A549 (cell line): ENCODE data around the gene RBP3. TPM values are rescaled to one million over a fixed set of nuclear protein-coding genes. Genes with fewer than 3 reads are reported as not detected.

Source experiments
- ATAC-seq, 2 experiments: fragments of 200-7000 bp in 1 of 2; fragments of >200 bp in 1 of 2; cut with Nextera tagmentation in 1 of 2; cut with Tn5 transposase in 1 of 2; 3 replicates each; pipeline versions ENCODE4 v1.8.0 to v1.9.1; 2018 to 2020; ENCODE audit warnings: mild to moderate bottlenecking in 1 of 2, moderate library complexity in 1 of 2
- CTCF ChIA-PET: fragments of 300-600 bp; sonication (Branson Sonifier 250); formaldehyde crosslinking; extraction: SDS; loops from one replicate; lab custom pipeline; 2021; ENCODE audit warnings: antibody characterized with exemption, inconsistent platforms; lab: Yijun Ruan, JAX
- POLR2A ChIA-PET: fragments of 350-600 bp; formaldehyde crosslinking; extraction: SDS; loops from one replicate; lab custom pipeline; 2021; ENCODE audit warnings: antibody characterized with exemption, inconsistent platforms; lab: Yijun Ruan, JAX
- DNase-seq, 2 experiments: peaks; one replicate each; pipeline versions ENCODE4 v3.0.0 to v3.0.0-alpha.2; 2011 to 2016; ENCODE audit warnings: low read depth in 1 of 2, low spot score in 1 of 2
- FAIRE-seq: peaks from 2 replicates; lab custom pipeline; 2011; peaks lifted over from hg19 to GRCh38; lab: Jason Lieb, UNC
- H3K27ac ChIP-seq, 2 experiments: fragments of >200 bp; sonication (Bioruptor Twin); formaldehyde crosslinking; 3 replicates each; pipeline ENCODE4 v1.5.1; 2016 to 2017
- H3K4me1 ChIP-seq: fragments of >200 bp; sonication (Bioruptor Twin); formaldehyde crosslinking; 3 replicates; pipeline ENCODE4 v1.6.1; 2016
- H3K4me2 ChIP-seq: fragments of >200 bp; sonication (Bioruptor Twin); formaldehyde crosslinking; 3 replicates; pipeline ENCODE4 v1.6.1; 2016
- H3K4me3 ChIP-seq: fragments of >200 bp; sonication (Bioruptor Twin); formaldehyde crosslinking; 3 replicates; pipeline ENCODE4 v1.5.1; 2016
- H3K9me3 ChIP-seq: fragments of >200 bp; sonication (Bioruptor Twin); formaldehyde crosslinking; 3 replicates; pipeline ENCODE4 v1.6.1; 2016
- CBX2 ChIP-seq: fragments of 200-600 bp; sonication (generic); IDR thresholded peaks from 2 replicates; pipeline ENCODE4 v1.6.1; 2016; ENCODE audit warnings: low read depth, mild to moderate bottlenecking, borderline replicate concordance
- E2F6 ChIP-seq: IDR thresholded peaks from 2 replicates; pipeline ENCODE4 v1.6.1; 2012; ENCODE audit warnings: low read depth, borderline replicate concordance
- ESRRA ChIP-seq: fragments of 150-350 bp; IDR thresholded peaks from 2 replicates; pipeline ENCODE4 v1.6.1; 2014; ENCODE audit warnings: mild to moderate bottlenecking, low read length, borderline replicate concordance
- FOSB ChIP-seq: fragments of 250-450 bp; sonication (Bioruptor Pico); IDR thresholded peaks from 2 replicates; pipeline ENCODE4 v1.5.0; 2020; ENCODE audit warnings: mild to moderate bottlenecking, moderate library complexity
- FOSL2 ChIP-seq, 2 experiments: fragments of 450-650 bp in 1 of 2; fragments of >200 bp in 1 of 2; sonication (Bioruptor Twin) in 1 of 2; formaldehyde crosslinking; IDR thresholded peaks; 2 replicates each; pipeline versions ENCODE4 v1.5.0 to v1.6.1; 2016 to 2020; ENCODE audit warnings: mild to moderate bottlenecking in 1 of 2, moderate library complexity in 1 of 2
- GATA3 ChIP-seq: IDR thresholded peaks from 2 replicates; pipeline ENCODE4 v1.6.1; 2012; ENCODE audit warnings: borderline replicate concordance
- HEYL ChIP-seq: fragments of 250-450 bp; sonication (Bioruptor Pico); IDR thresholded peaks from 2 replicates; pipeline ENCODE4 v1.8.0; 2021; ENCODE audit warnings: mild to moderate bottlenecking, moderate library complexity
- HMGXB4 ChIP-seq: fragments of 250-450 bp; sonication (Bioruptor Pico); IDR thresholded peaks from 2 replicates; pipeline ENCODE4 v1.5.0; 2021; ENCODE audit warnings: mild to moderate bottlenecking, moderate library complexity, borderline replicate concordance
- HOXA7 ChIP-seq: fragments of 250-450 bp; sonication (Bioruptor Pico); IDR thresholded peaks from 2 replicates; pipeline ENCODE4 v1.5.0; 2020; ENCODE audit warnings: mild to moderate bottlenecking, moderate library complexity
- HOXB5 ChIP-seq: fragments of 250-450 bp; sonication (Bioruptor Pico); IDR thresholded peaks from 2 replicates; pipeline ENCODE4 v1.5.0; 2020; ENCODE audit warnings: mild to moderate bottlenecking, moderate library complexity
- KDM5A ChIP-seq: fragments of 200-600 bp; sonication (generic); IDR thresholded peaks from 2 replicates; pipeline ENCODE4 v1.6.1; 2016; ENCODE audit warnings: antibody characterized with exemption, mild to moderate bottlenecking
- MAFK ChIP-seq: fragments of 450-650 bp; IDR thresholded peaks from 2 replicates; pipeline ENCODE4 v1.6.1; 2014; ENCODE audit not compliant: partially characterized antibody
- MAX ChIP-seq: IDR thresholded peaks from 2 replicates; pipeline ENCODE4 v1.6.1; 2012
- MAZ ChIP-seq: fragments of 150-350 bp; IDR thresholded peaks from 2 replicates; pipeline ENCODE4 v1.6.1; 2014; ENCODE audit warnings: antibody characterized with exemption, low read depth, low read length, borderline replicate concordance
- MYC ChIP-seq: IDR thresholded peaks from 2 replicates; pipeline ENCODE4 v1.6.1; 2012; ENCODE audit warnings: mild to moderate bottlenecking, inconsistent platforms, low read length, improper control_type of control experiment, borderline replicate concordance
- NFE2L2 ChIP-seq: fragments of 150-350 bp; conservative IDR thresholded peaks from 2 replicates; pipeline ENCODE4 v1.6.1; 2014; ENCODE audit warnings: low read length
- NR3C1 ChIP-seq: fragments of >200 bp; sonication (Bioruptor Twin); formaldehyde crosslinking; IDR thresholded peaks from 3 replicates; pipeline ENCODE4 v1.6.1; 2017
- PBX3 ChIP-seq: IDR thresholded peaks from 2 replicates; pipeline ENCODE4 v1.6.1; 2012
- PHF8 ChIP-seq: fragments of 200-600 bp; sonication (generic); IDR thresholded peaks from 2 replicates; pipeline ENCODE4 v1.6.1; 2016; ENCODE audit warnings: low read depth, mild to moderate bottlenecking, antibody characterized with exemption, moderate library complexity, borderline replicate concordance
- POLR2A ChIP-seq: IDR thresholded peaks from 2 replicates; pipeline ENCODE4 v1.6.1; 2012; ENCODE audit warnings: mild to moderate bottlenecking, low read length
- RARB ChIP-seq: fragments of 250-450 bp; sonication (Bioruptor Pico); IDR thresholded peaks from 2 replicates; pipeline ENCODE4 v1.8.0; 2021; ENCODE audit warnings: mild to moderate bottlenecking, moderate library complexity
- RCOR1 ChIP-seq: fragments of 150-350 bp; IDR thresholded peaks from 2 replicates; pipeline ENCODE4 v1.6.1; 2014; ENCODE audit warnings: antibody characterized with exemption, low read length, low read depth
- RFX5 ChIP-seq: fragments of 450-650 bp; IDR thresholded peaks from 2 replicates; pipeline ENCODE4 v1.7.1; 2014; ENCODE audit warnings: antibody characterized with exemption, mild to moderate bottlenecking, moderate library complexity
- RNF2 ChIP-seq: fragments of 200-600 bp; sonication (generic); IDR thresholded peaks from 2 replicates; pipeline ENCODE4 v1.6.1; 2016; ENCODE audit warnings: low read depth, mild to moderate bottlenecking, antibody characterized with exemption, moderate library complexity, borderline replicate concordance
- TFCP2L1 ChIP-seq: fragments of 250-450 bp; sonication (Bioruptor Pico); IDR thresholded peaks from 2 replicates; pipeline ENCODE4 v1.5.0; 2021; ENCODE audit warnings: mild to moderate bottlenecking
- USF2 ChIP-seq: fragments of 450-650 bp; IDR thresholded peaks from 2 replicates; pipeline ENCODE4 v1.6.1; 2014; ENCODE audit warnings: antibody characterized with exemption
- ZC3H11A ChIP-seq: fragments of 450-650 bp; IDR thresholded peaks from 2 replicates; pipeline ENCODE4 v1.6.1; 2014; ENCODE audit warnings: antibody characterized with exemption, mild to moderate bottlenecking
- ZSCAN20 ChIP-seq: fragments of 250-450 bp; sonication (Bioruptor Pico); IDR thresholded peaks from 2 replicates; pipeline ENCODE4 v1.8.0; 2022; ENCODE audit warnings: mild to moderate bottlenecking, moderate library complexity
- WGBS: methylation state at CpG from one replicate; pipeline ENCODE4 v1.1.6; 2017; ENCODE audit errors: missing lambda C conversion rate; 5-methylcytosine and 5-hydroxymethylcytosine counted together
- polyA plus RNA-seq, 4 experiments: library from polyadenylated mRNA; depleted of rRNA in 3 of 4; stranded (reverse); fragments of >200 nt; fragmentation: RNase III in 1 of 4; extraction: RNeasy Plus Mini Kit Qiagen cat#74134 plus additional on column Dnase treatment in 1 of 4; gene quantifications; 2 replicates in 3 of 4; 3 replicates in 1 of 4; pipeline ENCODE4 v1.2.3, GENCODE V29; 2011 to 2017

RBP3 gene
- polyA plus RNA-seq, 2 of the 4 experiments (the other 2 are of a cell fraction) = not detected

- POLR2A ChIA-PET = interaction anchor here (0.6 kb wide), 1 partner anchor 9 kb away, joined by 3 read pairs; the partner anchor contains the start of gene ZNF488
- TF ChIP-seq FOSL2 (IDR thresholded peaks at IDR 0.05) (no peak), FOSL2 (CRISPR knock-in tag; IDR thresholded peaks at IDR 0.05) (no peak), HMGXB4 (CRISPR knock-in tag) (no peak), ESRRA (no peak), RARB (CRISPR knock-in tag) (no peak), GATA3 (no peak), MAX (no peak), HOXA7 (CRISPR knock-in tag) (no peak), MAFK (no peak), MAZ (no peak), USF2 (no peak), MYC (no peak), NR3C1 (no peak), RCOR1 (no peak)
- TF ChIP-seq, all 56 proteins: peak for 0
- FAIRE-seq (no peak), DNase-seq (no peak), ATAC-seq (no peak)
- H3K4me3 ChIP-seq = no peak overlapping the region
- CTCF ChIA-PET = interaction anchor here (0.9 to 3.1 kb wide), 10 partner anchors 8 to 76 kb away, joined by 3 to 11 read pairs (median 3); partner anchors contain the start of gene ZNF488
- 92% methylated on average over 12 of the region's 12 CpGs for WGBS
- no peak overlapping the region for H3K27ac ChIP-seq
- H3K4me1 ChIP-seq = no peaks in the 10 kb centered on the region
- no peak overlapping the region for H3K4me2 ChIP-seq
- no peaks in the 10 kb centered on the region for H3K9me3 ChIP-seq
These were observed 26.7 kb downstream of the RBP3 start for GRCh38 chr10:47374611-47375536.

- CTCF ChIA-PET = interaction anchor here (0.6 to 1.8 kb wide), 5 partner anchors 15 to 90 kb away, joined by 3 to 5 read pairs (median 3); no protein-coding TSS in a partner anchor
- POLR2A ChIA-PET = no interaction called here
- FAIRE-seq = no peak
- no peak for TF ChIP-seq NFE2L2
- no peak for TF ChIP-seq ZC3H11A
- TF ChIP-seq CBX2 = no peak
- TF ChIP-seq PBX3 = no peak
- no peak for TF ChIP-seq E2F6
- no peak for TF ChIP-seq HEYL
- TF ChIP-seq KDM5A = no peak
- no peak for TF ChIP-seq RNF2
- TF ChIP-seq FOSB (CRISPR knock-in tag) = no peak
- no peak for TF ChIP-seq HOXB5 (CRISPR knock-in tag)
- no peak for TF ChIP-seq TFCP2L1 (CRISPR knock-in tag)
- no peak for TF ChIP-seq HMGXB4 (CRISPR knock-in tag)
- TF ChIP-seq MAX = no peak
- no peak for TF ChIP-seq RCOR1
- no peak for TF ChIP-seq RFX5
- no peak for TF ChIP-seq POLR2A
- no peak for TF ChIP-seq ZSCAN20 (CRISPR knock-in tag)
- TF ChIP-seq PHF8 = no peak
These were observed 28.5 kb downstream of the RBP3 start for GRCh38 chr10:47376522-47377220.

More at GRCh38 chr10:47376522-47377220, 28.5 kb downstream of the RBP3 start:
- Histone ChIP-seq H3K4me3 (no peak overlapping the region), H3K4me2 (no peak overlapping the region), H3K27ac (no peak overlapping the region), H3K9me3 (no peaks in the 10 kb centered on the region), H3K4me1 (peaks cover 16% of the 10 kb centered on the region)
- 88% methylated on average over 10 of the region's 10 CpGs for WGBS
- DNase-seq = no peak
- ATAC-seq = no peak
